HG02588 (cell line): ENCODE measurements around the gene CD163L1.
"Not testable (repeated sequence)": the region's sequence is repeated elsewhere in the genome, so short reads cannot be mapped to it uniquely, and the experiment has no call there.

Source experiments
- ATAC-seq: cut with Tn5 transposase; IDR thresholded peaks from one replicate; pipeline ENCODE4 v1.9.1; 2021; ENCODE audit warnings: mild to moderate bottlenecking, moderate library complexity; ENCODE audit not compliant: unreplicated experiment

CD163L1 gene

DNA sequence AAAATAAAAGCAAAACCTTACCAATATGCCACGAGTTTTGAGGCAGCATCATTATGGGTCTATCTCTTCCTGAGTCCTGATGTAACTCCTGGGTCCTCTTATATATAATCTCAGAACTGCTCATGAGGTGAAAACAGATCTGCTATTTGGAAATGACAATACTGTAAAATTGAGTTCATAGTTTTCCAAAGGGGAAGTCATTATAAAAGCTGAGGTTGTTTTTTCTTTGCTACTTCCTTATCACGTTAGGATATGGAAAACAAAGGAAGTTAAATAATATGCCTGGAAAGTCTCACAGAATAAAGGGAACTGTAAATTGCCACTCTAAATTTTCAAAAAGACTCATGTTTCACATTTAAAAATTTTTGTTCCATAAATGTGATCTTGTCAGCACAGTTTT lies at the start of gene CD163L1:
CD163L1 (minus strand) TSS at position 78 of the 400 bp plus-strand sequence; CDS start at position 52, 26 bp downstream.
- no peak for ATAC-seq

DNA sequence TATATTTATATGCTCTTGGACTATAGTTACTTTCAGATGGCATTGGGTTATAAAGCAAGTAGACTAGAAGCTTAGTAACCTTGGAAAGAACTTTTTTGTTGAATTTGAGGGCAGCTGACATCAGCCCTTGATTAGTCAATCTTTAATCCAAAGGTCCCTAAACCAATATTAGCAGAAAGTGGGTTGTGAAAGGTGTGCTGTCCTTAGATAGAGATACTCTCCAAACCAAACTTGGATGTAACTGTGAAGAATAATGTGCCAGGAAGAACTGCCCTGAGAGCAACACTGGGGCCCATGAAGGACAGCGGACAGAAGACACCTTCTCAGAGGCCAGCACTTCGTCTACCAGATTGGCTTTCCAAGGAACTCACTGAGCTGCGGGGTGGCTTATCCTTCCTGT lies 49.1 kb upstream of the CD163L1 start:
- ATAC-seq: no peak

DNA sequence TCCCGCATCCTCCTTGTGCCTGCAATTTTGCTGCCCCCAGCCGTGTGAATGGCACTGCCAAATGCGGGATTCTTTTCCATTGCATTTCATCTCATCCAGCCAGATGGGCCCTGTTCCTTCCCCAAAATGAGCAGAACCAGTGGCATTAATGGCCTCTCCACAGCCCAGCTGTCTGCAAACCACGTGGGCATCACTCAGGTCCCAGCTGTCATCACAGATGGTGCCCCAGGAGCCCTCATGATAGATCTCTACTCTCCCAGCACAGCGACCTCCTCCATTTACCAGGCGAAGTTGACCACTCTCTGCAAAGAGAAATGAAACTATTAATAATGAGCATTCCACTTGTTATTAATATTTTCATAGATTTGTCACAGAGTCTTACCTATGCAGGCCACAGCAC lies 42.6 kb upstream of the CD163L1 start:
- no peak for ATAC-seq

DNA sequence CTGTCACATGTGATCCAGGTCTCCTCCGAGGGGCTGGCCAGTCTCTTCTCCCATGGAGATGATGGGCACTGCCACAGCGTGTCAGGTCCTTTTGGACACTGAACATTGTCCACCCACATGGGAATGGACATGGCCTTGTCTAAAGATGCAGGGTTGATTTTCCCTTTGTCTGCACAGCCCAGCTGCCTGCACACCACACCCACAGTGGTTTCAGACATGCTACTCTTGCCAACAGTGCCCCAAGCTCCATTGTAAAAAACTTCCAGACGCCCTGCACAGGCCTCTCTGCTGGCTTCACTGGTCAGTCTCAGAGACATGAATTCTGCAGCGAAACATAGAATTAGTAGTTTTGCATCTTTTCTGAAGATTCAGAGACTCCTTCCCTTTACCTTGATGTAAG lies 41.1 kb upstream of the CD163L1 start:
- ATAC-seq: no peak

DNA sequence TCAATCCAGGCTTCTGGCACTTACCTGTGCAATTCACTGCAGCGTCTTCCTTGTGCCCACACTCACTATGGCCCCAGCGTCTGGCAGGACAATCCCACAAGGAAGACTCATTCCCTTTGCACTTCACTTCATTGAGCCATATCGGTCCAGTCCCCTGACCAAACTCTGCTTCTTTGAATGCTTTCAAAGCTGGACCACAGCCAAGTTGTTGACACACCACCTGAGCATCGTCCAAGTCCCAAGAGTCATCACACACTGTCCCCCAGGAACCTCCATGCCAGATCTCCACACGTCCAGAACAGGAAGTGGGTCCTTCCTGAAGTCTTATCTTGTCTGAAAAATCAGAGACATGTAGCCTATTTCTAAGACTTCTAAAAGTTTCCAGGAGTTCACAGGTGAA lies 39.4 kb upstream of the CD163L1 start:
- ATAC-seq: no peak

DNA sequence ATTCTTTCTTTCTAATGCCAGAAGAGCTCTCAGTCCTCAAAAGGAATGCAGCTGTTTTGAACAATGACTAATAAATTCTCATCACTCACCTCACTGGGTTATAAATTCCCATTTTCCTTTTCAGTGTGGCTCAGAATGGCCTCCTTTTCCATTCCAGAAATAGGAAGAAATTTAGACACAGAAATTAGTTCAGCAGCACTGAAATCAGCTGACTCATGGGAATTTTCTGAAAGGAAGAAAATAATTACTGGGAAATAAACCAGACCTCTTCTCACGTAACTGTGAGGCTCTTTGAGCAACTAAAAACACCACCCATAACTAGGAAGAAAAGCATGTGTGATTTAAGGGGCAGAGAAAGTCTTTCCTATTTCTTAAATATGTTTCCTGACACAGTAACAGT lies 35.8 kb upstream of the CD163L1 start:
- ATAC-seq: no peak

DNA sequence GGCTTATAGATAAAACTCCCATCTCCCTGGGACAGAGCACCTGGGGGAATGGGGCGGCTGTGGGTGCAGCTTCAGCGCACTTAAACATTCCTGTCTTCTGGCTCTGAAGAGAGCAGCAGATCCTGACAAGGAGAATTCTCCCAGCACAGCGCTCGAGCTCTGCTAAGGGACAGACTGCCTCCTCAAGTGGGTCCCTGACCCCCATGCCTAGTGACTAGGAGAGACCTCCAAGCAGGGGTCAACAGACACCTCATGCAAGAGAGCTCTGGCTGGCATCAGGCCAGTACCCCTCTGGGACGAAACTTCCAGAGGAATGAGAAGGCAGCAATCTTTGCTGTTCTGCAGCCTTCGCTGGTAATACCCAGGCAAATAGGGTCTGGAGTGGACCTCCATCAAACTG lies 28.1 kb upstream of the CD163L1 start:
- no peak for ATAC-seq

DNA sequence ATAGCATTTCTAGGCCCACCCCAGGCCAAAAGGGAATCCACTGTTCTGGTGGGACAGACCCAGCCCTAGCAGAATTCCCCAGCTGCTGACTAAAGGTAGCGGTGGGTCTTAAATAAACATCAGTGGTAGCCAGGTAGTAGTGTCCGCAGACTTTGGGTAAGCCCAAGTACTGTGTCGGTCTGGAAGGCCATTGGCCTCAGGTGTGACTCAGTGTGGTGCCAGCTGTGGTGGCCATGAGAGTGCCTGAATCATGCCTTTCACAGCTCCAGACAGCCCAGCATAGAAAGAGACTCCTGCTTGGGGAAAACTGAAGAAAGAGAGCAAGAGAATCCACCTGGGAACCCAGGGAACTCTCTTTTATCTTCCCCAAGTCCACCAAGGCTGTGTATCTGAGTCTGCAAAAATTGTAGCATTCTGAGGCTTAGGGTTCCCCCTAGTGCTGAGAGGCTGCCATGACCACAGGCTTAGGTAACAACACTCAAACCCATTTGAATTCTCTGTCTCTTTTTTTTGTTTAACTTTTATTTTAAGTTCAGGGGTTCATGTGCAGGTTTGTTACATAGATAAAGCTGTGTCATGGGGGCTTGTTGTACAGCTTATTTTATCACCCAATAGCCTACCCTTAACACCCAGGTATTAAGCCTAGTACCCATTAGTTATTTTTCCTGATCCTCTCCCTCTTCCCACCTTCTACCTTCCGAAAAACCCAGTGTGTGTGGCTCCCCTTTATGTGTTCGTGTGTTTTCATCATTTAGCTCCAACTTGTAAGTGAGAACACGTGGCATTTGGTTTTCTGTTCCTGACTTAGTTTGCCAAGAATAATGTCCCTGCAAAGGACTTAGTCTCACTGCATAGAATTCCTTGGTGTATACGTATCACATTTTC lies 16.7 kb upstream of the CD163L1 start:
- ATAC-seq: no peak

DNA sequence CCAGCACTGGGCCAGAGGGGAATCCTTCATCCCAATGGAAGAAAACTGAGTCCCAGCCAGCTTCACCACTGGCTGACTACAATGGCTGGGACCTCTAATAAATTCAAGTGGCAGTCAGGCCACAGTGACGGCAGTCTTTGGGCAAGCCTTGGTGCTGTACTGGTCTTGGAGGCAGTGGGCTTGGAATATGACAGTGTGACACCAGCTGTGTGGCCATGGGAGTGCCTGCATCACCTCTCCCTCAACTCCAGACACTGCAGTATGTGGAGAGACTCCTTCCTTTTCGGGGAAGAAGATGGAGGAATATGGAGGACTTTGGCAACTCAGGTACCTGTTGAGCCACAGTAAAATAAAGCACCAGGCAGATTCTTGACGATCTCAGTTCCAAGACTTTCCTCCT lies 16.0 kb upstream of the CD163L1 start:
- ATAC-seq: no peak

DNA sequence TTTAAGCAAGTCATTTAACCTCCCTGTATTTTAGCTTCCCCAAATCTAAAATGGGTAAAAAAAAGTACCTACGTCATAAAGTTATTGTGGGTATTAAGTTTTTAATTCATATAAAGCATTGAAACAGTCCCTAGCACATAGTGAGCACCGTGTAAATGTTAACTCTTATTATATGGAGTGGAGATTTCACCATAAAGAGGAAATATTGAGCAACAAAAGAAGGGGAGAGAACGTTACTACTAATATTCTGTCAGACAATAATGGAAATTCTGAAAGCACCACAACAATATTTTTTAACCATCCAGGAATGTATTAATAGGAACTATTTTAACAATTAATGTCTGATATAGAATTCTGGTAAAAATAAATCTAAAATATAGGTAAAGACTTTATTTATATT lies 7.8 kb upstream of the CD163L1 start:
- ATAC-seq: no peak

DNA sequence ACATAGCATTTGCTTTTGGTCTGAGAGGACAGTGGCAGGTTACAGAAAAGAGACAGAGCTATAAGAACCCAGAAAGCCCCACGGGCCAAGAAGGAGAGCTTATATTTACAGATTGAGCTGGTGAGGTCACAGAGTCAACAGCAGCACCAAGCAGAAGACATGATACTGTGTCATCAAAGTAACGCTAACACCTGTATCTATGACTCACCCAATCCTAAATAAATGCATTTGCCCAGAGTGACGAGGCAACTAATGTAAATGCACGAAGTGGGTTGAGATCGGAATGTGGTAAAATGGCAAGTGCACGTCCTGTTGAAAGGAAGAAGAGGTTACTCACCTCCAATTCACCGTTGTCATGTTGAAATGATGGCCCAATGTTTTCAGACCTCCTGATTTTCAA lies 6.7 kb upstream of the CD163L1 start:
- ATAC-seq: no peak

DNA sequence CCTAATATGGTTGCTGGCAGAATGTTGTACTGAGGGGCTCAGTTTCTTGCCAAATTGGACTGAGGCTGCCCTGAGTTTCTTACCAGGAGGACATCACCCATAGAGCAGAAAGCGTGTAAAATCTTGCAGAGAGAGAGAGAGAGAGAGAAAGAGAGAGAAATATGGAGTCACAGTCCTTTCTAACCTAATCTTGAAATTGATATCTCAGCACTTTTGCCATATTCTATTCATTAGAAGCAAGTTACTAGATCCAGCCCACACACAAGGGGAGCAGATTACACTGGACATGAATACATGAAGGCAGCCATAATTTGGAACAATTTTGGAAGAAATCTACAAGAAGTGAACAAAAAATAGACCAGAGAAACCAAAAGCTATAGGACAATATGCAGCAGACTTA lies 4.1 kb upstream of the CD163L1 start:
- no peak for ATAC-seq

DNA sequence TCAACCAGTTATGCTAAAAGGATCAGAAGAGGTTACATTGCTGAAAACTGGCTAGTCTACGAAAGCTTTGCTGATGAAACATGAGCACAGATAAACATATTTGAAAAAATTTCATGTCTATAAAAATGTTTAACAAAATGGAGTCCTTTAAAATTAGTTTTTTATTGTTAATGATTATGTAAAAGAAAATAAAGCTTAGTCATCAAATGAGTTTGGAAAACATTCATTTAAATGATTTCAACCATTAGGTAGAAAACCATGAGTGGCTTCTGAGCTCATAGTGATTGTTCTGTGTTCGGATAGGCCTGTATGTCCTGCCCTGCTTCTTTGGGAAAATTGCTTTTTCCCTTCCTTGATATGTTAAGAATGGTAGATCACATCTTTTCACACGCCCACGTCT lies 584 bp upstream of the CD163L1 start:
- no peak for ATAC-seq

DNA sequence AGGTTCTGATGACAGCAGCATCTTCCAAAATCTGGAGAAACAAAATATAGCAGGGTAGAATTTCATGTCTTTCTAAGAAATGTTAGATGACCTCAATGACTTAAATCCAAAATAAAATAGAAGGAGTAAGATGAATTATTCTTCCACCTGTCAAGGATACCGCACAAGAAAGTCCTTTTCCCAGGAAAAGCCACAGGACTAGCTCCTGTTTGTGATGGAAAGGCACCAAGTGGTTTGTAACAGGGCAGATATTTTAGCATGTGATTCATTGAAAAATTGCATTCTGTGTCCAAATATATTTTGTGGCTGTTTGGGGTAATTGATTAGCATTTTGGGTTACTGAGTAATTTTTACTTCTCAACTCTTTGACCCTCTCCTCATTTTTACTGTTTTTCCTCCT lies 2.7 kb downstream of the CD163L1 start:
- ATAC-seq: no peak

DNA sequence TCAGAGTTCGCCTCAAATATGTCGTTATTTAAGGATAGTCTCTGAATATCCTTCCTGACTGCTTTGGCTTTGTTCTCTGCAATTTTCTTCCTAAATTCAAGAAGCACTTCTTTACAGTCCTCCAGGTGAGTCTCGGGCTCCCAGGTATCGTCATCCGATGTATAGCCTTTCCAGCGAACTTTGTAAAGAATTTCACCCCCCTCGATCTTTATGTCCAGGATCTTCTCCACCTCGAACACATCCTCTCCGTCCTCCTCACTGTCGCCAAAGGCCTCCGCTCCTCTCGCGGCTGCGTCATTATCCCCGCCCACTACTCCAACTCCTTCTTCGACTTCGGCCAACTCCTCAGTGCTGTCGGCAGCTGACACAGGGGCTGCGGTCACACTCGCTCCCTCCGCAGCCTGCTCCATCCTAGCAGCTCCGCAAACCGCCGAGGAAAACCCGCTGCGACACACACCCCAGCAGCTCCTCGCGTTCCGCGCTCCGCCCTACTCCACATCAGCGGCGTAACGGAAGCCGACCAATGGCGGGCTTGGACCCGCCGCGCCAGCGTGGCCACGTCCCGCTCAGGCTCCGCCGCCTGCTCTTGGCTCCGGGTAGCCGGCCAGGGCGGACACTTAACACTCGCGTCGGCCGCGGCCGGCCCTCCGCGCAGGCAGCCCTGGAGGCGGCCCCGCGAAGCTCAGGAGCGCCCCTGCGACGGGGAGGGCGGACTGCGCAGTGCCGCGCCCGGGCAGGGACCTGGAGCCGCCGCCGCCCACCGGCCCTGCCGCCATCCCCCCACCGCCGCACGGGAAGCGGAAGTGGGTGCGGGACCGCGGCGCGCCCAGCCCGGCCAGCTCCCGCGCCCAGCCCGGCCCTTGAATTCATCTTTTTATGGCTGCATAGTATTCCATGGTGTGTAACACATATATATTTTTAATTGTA lies 4.1 kb downstream of the CD163L1 start:
- ATAC-seq: no peak

DNA sequence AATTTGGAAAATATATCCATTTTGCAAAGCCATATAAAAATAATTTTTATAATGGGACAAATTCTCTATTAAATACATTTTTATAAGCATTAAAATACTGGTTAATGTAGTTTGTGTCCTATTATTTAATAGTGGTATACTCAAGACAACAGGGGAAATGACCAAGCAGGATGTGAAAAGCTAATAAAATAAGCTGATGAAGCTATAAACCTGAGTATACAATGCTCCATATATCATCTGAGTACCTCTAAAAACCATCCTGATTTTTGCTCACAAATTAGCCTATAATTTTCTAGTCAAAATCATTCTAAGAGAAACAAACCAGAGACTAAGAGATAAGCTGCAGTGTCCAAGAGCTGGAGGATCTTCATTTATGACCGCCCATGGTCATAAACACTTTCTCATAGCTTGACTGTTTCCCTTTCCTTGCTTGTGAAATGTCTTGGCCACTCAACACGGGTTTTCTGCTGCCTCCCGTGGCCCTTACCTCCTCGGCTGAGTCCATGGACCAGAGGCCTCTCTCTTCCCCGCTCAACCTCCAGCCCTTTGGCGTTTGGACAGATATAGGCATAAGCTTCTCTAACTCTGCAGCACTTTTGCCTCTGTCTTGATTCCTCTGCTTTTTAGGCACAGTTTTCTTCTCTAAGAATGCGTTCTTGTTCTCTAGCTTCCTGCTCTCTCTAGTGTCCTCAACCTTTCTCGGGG lies 5.5 kb downstream of the CD163L1 start:
- ATAC-seq: not testable (repeated sequence)

DNA sequence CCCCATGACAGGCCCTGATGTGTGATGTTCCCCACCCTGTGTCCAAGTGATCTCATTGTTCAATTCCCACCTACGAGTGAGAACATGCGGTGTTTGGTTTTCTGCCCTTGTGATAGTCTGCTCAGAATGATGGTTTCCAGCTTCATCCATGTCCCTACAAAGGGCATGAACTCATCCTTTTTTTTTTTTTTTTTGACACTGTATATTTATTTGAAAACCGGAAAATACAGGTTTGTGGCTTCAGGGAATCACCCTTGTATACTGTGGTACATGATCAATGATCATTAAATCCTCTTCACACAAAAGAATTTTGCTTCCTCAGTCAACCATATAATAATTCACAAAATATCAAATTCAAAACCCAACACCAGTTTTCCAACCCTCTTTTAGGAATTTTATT lies 6.5 kb downstream of the CD163L1 start:
- not testable (repeated sequence) for ATAC-seq

DNA sequence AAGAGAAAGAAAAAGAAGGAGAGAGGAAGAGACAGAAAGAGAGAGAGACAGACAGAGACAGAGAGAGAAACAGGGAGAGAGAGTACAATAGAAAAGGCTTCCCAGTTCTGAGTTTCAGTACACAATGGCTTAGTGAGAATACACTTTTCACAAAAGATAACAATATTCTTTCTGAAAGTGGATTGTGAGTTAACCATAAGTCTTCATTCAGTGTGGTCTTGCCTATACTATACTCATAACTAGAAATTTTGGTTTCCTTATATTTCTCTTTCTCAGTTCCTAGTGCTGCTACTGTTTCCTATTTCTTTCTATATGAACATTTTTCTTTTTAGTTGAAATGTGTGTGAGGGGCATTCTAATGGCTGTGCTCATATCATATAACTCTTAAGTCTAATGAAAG lies 9.3 kb downstream of the CD163L1 start:
- ATAC-seq: no peak

DNA sequence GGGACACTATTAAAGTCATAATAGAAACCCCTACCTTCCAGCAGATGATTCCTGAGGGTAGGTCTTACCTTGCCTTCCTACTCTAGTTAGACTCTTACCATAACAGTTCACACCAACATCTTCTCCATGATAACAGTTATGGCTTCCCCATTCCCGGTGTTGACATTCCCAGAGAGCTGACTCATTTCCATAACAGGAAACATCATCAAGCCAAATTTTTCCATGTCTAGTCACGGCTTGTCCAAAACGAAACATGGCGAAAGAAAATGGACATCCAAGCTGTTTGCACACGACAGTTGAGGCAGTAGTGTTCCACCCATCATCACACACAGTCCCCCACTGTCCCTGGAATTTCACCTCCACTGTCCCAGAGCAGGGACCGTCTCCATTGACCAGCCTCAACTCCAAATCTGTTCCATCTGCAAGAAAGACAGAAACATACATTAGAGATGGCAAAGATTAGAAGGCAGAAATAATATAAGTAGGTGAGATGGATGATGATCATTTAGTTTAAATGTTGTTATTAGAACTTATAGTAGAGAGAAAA lies 10.6 kb downstream of the CD163L1 start:
- no peak for ATAC-seq

DNA sequence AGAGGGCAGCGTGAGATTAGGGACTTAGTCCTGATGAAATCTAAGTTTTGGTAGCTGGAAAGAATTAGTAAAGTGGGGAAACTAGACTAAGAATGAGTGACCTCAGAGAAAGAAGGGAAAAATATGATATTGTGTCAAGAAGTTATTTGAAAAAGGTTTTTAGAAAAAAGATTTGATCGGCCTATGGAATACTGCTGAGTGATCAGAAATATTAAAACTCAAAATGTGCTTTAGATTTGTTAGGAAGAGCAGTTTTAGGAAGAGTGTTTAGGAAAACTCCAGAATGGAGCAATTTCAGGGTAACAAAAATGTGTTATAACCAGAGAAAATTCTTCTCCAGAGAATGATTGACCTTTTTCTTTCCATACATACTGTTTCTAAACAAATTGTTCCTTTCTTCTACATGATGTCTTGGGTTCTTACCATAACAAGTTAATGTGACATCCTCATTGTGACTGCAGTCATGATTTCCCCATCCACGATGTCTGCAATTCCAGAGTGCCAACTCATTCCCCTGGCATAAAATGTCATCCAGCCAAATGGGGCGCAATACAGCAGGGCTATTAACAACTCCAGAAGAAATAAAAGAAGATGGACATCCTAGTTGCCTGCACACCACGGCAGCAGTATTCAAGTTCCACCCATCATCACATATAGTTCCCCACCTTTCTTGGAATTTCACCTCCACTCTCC lies 11.8 kb downstream of the CD163L1 start:
- no peak for ATAC-seq
